ENCODE measurements around the gene SLC52A3.
"Not testable (repeated sequence)": the region's sequence is repeated elsewhere in the genome, so short reads cannot be mapped to it uniquely, and the experiment has no call there.

The SLC52A3 gene

GRCh38 chr20:725491-725890 lies 42.8 kb downstream of the SLC52A3 start:
- DNase-seq = no peak

GRCh38 chr20:724797-725196 lies 43.5 kb downstream of the SLC52A3 start:
- DNase-seq = not testable (repeated sequence)

GRCh38 chr20:723756-724155 lies 44.5 kb downstream of the SLC52A3 start:
- DNase-seq = no peak

DNA sequence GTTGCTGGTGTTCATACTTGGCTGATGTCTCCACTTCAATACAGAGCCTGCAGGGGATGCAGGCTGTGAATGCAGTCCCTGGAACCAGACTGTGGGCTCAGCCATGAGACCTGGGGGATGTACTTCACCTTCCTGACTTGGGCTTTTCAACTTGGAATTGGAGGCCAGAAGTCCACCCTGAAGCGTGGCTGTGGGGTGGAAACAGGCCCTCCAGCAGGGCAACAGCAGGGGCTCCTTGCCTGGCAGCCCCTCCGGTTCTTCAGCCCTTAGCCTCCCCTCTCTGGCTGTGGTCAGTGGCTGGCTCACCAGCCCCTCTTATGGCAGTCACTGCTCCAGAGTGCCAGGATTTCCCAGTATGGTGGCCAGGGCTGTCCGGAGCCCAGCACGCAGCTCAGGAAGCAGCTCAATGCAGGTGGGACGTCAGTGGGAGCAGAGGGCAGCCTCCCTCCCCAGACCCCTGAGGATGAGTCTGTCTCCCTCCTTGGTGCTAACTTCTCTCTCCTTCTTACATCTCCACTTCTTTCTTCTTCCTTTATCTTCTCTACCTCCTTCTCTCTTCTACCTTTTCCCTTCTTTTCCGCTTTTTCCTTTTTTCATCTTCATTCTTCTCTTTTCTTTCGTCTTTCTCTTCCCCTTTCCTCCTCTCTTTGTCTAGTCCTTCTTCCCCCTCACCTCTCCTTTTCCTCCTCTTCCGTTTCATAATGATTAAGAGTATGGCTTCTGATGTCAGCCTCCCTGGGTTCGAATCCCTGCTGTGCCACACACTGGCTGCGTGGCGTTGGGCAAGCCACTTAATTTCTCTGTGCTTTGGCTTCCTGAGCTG lies 45.3 kb downstream of the SLC52A3 start:
- no peak for DNase-seq

DNA sequence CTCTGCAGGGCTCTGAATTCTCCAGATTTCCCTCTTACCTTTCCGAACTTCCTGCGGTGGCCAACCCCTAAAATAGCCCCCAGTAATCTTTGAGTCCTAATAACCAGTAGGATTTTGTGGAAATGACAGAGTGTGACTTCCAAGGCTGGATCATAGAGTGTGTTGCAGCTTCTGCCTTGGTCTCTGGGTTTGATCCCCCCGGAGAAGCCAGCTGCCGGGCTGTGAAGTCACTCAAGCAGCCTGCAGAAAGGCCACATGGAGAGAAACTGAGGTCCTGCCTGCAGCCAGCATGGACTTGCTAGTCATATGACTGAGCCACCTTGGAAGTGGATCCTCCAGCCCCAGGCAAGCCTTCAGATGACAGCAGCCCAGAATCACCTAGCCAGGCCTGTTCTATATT lies 46.4 kb downstream of the SLC52A3 start:
- DNase-seq = no peak

- DNase-seq = no peak
These were observed 48.5 kb downstream of the SLC52A3 start for GRCh38 chr20:719816-720215.

- DNase-seq = no peak
These were observed 49.2 kb downstream of the SLC52A3 start for GRCh38 chr20:719068-719467.

GRCh38 chr20:717832-718231 lies 50.5 kb downstream of the SLC52A3 start:
- no peak for DNase-seq

GRCh38 chr20:717271-717670 lies 51.0 kb downstream of the SLC52A3 start:
- DNase-seq = no peak

DNA sequence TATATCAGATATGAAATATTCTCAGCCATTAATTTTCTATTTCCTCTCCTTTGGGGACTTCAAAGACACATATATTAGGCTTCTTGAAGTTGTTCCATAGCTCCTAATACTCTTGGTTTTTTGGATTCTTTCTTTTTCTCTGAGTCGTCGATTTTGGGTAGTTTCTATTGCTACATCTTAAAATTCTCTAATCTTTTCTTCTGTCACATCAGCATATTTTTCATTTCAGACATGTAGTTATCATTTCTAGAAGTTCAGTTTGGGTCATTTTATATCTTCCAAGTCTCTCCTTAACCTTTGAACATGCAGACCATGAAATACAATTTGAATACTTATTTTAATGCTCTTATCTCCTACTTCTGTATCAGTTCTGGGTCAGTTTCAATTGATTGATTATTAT lies 53.8 kb downstream of the SLC52A3 start:
- DNase-seq = no peak

GRCh38 chr20:711576-711975 lies 56.7 kb downstream of the SLC52A3 start:
- no peak for DNase-seq

DNA sequence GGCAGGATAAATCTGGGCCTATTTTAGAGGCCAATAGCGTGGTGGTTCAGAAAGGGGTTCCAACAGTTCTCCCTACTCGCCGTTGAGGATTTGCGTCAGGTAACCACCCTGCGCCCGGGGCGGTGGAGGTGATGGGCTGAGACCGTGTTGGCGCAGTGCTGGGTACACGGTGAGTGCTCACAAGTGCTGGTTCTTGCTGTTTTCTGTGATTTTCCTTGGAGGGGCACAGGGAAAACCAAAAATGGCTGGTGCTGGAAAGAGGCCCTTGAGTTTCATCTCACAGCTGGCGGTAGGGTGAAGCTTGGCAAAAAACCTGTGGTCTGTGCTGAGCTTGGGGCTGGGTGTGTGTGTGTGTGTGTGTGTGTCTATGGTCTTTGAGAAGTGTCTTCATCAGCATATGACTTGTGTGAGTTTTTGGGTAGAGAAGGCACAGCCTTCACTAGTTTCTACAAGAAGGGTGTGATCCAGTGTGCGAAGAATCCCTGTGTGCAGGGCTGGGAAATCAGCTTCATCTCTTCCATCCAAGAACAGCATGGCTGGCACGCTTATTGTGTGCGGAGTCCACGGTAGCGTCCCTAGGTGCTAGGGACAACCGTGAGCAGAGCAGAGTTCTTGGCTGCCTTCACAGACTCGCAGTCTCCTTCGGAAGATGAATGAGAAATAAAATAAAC lies 57.4 kb downstream of the SLC52A3 start:
- no peak for DNase-seq

Measured in stimulated activated CD4-positive, alpha-beta T cell treated with anti-CD3 and anti-CD28 coated beads, Interleukin-1b, Interleukin-23, amount 100 ng/mL, for 48 hours (primary cell).